ENCODE data around the gene MYO9B. TPM values are rescaled to one million over a fixed set of nuclear protein-coding genes. Genes with fewer than 3 reads are reported as not detected.

Gene MYO9B
- total and polyA plus RNA-seq, 8 donors: 56.5 to 149 (median 66.0) TPM

- Histone ChIP-seq H3K4me1 (peaks cover 12 to 37% of the 10 kb centered on the region in 2 donors), H3K27me3 (peaks cover 0 to 10% of the 10 kb centered on the region in 2 donors), H3K27ac (peak overlapping the region in 1 of 2 donors; percentile 13), H3K4me3 (no peak overlapping the region), H3K9me3 (no peaks in the 10 kb centered on the region), H3K36me3 (peaks cover 0 to 11% of the 10 kb centered on the region in 2 donors)
- TF ChIP-seq CTCF (IDR thresholded peaks at IDR 0.05): no peak
- intact Hi-C loops (cut with DNase I): no loop called here
- peak; percentile 2 for ATAC-seq
- DNase-seq: no peak
These were observed 164.6 kb downstream of the MYO9B start for GRCh38 chr19:17240062-17240752.

- Histone ChIP-seq H3K36me3 (peaks cover 0 to 11% of the 10 kb centered on the region in 2 donors), H3K9me3 (no peaks in the 10 kb centered on the region), H3K4me1 (peaks cover 9 to 31% of the 10 kb centered on the region in 2 donors), H3K27me3 (peaks cover 0 to 10% of the 10 kb centered on the region in 2 donors), H3K4me3 (no peak overlapping the region), H3K27ac (no peak overlapping the region)
- DNase-seq (no peak), ATAC-seq (no peak)
- intact Hi-C loops (cut with DNase I): no loop called here
- no peak for TF ChIP-seq CTCF (IDR thresholded peaks at IDR 0.05)
These were observed 165.3 kb downstream of the MYO9B start for GRCh38 chr19:17240826-17241399.

GRCh38 chr19:17242431-17243208 is 167.0 kb downstream of the MYO9B start:
- H3K36me3 ChIP-seq: peaks cover 0 to 11% of the 10 kb centered on the region in 2 donors
- H3K27me3 ChIP-seq: peaks cover 0 to 17% of the 10 kb centered on the region in 2 donors
- peak overlapping the region in 1 of 2 donors; percentile 72 for H3K4me3 ChIP-seq
- no peaks in the 10 kb centered on the region for H3K9me3 ChIP-seq
- ATAC-seq (no peak), DNase-seq (no peak)
- peak overlapping the region in 1 of 2 donors; percentile 70 for H3K27ac ChIP-seq
- peaks cover 15 to 34% of the 10 kb centered on the region in 2 donors for H3K4me1 ChIP-seq
- intact Hi-C loops (cut with DNase I): no loop called here
- TF ChIP-seq CTCF (IDR thresholded peaks at IDR 0.05): no peak

GRCh38 chr19:17243211-17243829 is 167.7 kb downstream of the MYO9B start:
- H3K4me3 ChIP-seq: peak overlapping the region; percentile 65 to 72
- TF ChIP-seq CTCF (IDR thresholded peaks at IDR 0.05): no peak
- peaks cover 0 to 8% of the 10 kb centered on the region in 2 donors for H3K36me3 ChIP-seq
- peaks cover 20 to 38% of the 10 kb centered on the region in 2 donors for H3K4me1 ChIP-seq
- intact Hi-C loops (cut with DNase I): no loop called here
- no peak for ATAC-seq
- H3K27me3 ChIP-seq: peaks cover 0 to 17% of the 10 kb centered on the region in 2 donors
- peak overlapping the region; percentile 70 to 72 for H3K27ac ChIP-seq
- H3K9me3 ChIP-seq: no peaks in the 10 kb centered on the region
- DNase-seq: no peak
